ENCODE results near the gene PKN1. TPM values are rescaled to one million over a fixed set of nuclear protein-coding genes. Genes with fewer than 3 reads are reported as not detected.

PKN1 gene
- total and polyA plus RNA-seq, 10 of the 15 experiments (the other 5 are each of a cell fraction or from before 2014, with no cell fraction given), result 1.0 to 189 (median 52.7) TPM

DNA sequence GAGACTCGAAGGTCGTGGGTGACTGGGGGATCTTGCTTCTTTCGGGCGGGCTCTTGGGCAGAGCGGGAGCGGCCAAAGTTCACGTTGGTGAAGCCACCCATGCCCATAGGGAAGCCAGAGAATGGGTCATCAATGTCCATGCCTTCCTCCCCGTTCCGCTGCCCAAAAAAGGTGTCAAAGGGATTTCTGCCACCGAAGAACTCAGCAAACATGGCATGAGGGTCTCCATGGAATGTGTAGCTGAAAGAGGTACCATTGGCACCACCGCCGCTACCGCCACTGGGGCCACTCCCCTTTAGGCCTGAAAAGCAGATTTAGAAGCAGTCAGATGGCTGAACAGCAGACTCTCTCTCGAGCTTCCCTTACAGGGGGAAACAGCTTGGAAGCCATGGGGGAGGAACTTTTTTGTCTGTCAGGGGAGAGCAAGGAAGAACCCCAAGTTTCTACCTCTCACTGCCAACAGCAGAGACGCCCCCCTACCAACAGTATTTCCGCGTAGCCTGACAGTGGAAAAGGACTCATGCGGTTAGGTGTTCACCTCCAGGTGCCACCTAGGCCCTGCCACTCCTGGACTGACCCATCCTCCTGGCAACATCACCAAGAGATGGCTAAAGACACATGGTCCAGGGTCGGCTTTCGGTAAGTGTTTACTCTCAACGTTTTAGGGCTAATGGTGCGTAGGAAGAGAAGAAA lies 83.8 kb downstream of the PKN1 start:
- no TSS peak for BruUV-seq (replicated peaks)
- intact Hi-C loops (cut with micrococcal nuclease; ENCODE audit: unreplicated experiment) (no loop called here), in situ Hi-C loops (cut with MboI) (no loop called here)
- Histone ChIP-seq H2AFZ (ENCODE audit: control insufficient read depth, low read depth, low read length) (no peak overlapping the region), H3K9me3 (replicated peaks; ENCODE audit: control insufficient read depth, insufficient read depth, low read length) (no peaks in the 10 kb centered on the region), H3K4me2 (ENCODE audit: control insufficient read depth, insufficient read depth) (peak overlapping the region; percentile 90), H3K79me2 (ENCODE audit: control insufficient read depth, insufficient read depth, low read length) (peaks cover 30% of the 10 kb centered on the region), H3K4me3 (peak overlapping the region; percentile 95), H3K27me3 (replicated peaks in 1 of 2; ENCODE audit: control insufficient read depth in 2 of 2, insufficient read depth in 2 of 2, low read length in 1 of 2) (no peaks in the 10 kb centered on the region), H3K27ac (ENCODE audit: control insufficient read depth, insufficient read depth) (peak overlapping the region; percentile 88), H4K20me1 (ENCODE audit: control insufficient read depth, insufficient read depth) (peaks cover 3% of the 10 kb centered on the region; the same call in 1 of the 2 replicates), H3K9ac (ENCODE audit: control insufficient read depth, insufficient read depth, low read length) (peak overlapping the region; percentile 80), H3K4me1 (ENCODE audit: control insufficient read depth, insufficient read depth, low read length) (peaks cover 9% of the 10 kb centered on the region), H3K36me3 (ENCODE audit: control insufficient read depth in 2 of 2, insufficient read depth in 2 of 2, low read length in 1 of 2) (peaks cover 3 to 12% of the 10 kb centered on the region in 2 experiments; a peak in 3 of 4 replicates)
- FAIRE-seq (no peak), DNase-seq (ENCODE audit: low read depth, low spot score) (no peak), ATAC-seq (no peak)
- ChIA-PET RAD21 (ENCODE audit: unreplicated experiment) (interaction anchor here (1.1 to 1.9 kb wide), 3 partner anchors 85 to 380 kb away, joined by 3 to 5 read pairs (median 3); partner anchors contain the start of genes ASF1B and PKN1), CTCF (interaction anchor here (1.4 to 4.9 kb wide), 3 partner anchors 11 to 57 kb away, joined by 5 to 41 read pairs (median 9); no protein-coding TSS in a partner anchor), SMC1A (ENCODE audit: uncharacterized antibody, unreplicated experiment) (interaction anchor here (0.8 to 1.4 kb wide), 3 partner anchors 11 to 157 kb away, joined by 4 read pairs; no protein-coding TSS in a partner anchor), POLR2A (interaction anchor here (0.6 to 2.7 kb wide), 4 partner anchors 9 to 82 kb away, joined by 3 to 12 read pairs (median 5); partner anchors contain the start of gene TECR)
- TF ChIP-seq POLR2A (IDR thresholded peaks at IDR 0.05; ENCODE audit: low read depth, low read length) (peak; percentile 65; the same call in 1 of the 2 replicates), BRCA1 (IDR thresholded peaks at IDR 0.05; ENCODE audit: low read depth, low read length) (no peak), MXI1 (IDR thresholded peaks at IDR 0.05; ENCODE audit: low read depth, low read length) (peak; percentile 57; the same call in 1 of the 2 replicates), SRF (IDR thresholded peaks at IDR 0.05; ENCODE audit: low read depth in 2 of 2, low read length in 2 of 2) (no peak), SMAD5 (IDR thresholded peaks at IDR 0.05; ENCODE audit: low read depth) (no peak), WRNIP1 (IDR thresholded peaks at IDR 0.05; ENCODE audit: borderline replicate concordance, low read depth, low read length) (peak; percentile 92; the same call in 1 of the 2 replicates)
- TF ChIP-seq, protein P1, sequence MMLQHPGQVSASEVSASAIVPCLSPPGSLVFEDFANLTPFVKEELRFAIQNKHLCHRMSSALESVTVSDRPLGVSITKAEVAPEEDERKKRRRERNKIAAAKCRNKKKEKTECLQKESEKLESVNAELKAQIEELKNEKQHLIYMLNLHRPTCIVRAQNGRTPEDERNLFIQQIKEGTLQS (IDR thresholded peaks at IDR 0.05; ENCODE audit: borderline replicate concordance, extremely low read depth, low read depth, low read length), result no peak
- TF ChIP-seq, protein P2, sequence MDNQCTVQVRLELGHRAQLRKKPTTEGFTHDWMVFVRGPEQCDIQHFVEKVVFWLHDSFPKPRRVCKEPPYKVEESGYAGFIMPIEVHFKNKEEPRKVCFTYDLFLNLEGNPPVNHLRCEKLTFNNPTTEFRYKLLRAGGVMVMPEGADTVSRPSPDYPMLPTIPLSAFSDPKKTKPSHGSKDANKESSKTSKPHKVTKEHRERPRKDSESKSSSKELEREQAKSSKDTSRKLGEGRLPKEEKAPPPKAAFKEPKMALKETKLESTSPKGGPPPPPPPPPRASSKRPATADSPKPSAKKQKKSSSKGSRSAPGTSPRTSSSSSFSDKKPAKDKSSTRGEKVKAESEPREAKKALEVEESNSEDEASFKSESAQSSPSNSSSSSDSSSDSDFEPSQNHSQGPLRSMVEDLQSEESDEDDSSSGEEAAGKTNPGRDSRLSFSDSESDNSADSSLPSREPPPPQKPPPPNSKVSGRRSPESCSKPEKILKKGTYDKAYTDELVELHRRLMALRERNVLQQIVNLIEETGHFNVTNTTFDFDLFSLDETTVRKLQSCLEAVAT (IDR thresholded peaks at IDR 0.05), result peak; percentile 60; the same call in 1 of the 2 replicates
- TF ChIP-seq, protein P3, sequence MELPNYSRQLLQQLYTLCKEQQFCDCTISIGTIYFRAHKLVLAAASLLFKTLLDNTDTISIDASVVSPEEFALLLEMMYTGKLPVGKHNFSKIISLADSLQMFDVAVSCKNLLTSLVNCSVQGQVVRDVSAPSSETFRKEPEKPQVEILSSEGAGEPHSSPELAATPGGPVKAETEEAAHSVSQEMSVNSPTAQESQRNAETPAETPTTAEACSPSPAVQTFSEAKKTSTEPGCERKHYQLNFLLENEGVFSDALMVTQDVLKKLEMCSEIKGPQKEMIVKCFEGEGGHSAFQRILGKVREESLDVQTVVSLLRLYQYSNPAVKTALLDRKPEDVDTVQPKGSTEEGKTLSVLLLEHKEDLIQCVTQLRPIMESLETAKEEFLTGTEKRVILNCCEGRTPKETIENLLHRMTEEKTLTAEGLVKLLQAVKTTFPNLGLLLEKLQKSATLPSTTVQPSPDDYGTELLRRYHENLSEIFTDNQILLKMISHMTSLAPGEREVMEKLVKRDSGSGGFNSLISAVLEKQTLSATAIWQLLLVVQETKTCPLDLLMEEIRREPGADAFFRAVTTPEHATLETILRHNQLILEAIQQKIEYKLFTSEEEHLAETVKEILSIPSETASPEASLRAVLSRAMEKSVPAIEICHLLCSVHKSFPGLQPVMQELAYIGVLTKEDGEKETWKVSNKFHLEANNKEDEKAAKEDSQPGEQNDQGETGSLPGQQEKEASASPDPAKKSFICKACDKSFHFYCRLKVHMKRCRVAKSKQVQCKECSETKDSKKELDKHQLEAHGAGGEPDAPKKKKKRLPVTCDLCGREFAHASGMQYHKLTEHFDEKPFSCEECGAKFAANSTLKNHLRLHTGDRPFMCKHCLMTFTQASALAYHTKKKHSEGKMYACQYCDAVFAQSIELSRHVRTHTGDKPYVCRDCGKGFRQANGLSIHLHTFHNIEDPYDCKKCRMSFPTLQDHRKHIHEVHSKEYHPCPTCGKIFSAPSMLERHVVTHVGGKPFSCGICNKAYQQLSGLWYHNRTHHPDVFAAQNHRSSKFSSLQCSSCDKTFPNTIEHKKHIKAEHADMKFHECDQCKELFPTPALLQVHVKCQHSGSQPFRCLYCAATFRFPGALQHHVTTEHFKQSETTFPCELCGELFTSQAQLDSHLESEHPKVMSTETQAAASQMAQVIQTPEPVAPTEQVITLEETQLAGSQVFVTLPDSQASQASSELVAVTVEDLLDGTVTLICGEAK (IDR thresholded peaks at IDR 0.05; ENCODE audit: borderline replicate concordance), result no peak
- TF ChIP-seq, protein P4, sequence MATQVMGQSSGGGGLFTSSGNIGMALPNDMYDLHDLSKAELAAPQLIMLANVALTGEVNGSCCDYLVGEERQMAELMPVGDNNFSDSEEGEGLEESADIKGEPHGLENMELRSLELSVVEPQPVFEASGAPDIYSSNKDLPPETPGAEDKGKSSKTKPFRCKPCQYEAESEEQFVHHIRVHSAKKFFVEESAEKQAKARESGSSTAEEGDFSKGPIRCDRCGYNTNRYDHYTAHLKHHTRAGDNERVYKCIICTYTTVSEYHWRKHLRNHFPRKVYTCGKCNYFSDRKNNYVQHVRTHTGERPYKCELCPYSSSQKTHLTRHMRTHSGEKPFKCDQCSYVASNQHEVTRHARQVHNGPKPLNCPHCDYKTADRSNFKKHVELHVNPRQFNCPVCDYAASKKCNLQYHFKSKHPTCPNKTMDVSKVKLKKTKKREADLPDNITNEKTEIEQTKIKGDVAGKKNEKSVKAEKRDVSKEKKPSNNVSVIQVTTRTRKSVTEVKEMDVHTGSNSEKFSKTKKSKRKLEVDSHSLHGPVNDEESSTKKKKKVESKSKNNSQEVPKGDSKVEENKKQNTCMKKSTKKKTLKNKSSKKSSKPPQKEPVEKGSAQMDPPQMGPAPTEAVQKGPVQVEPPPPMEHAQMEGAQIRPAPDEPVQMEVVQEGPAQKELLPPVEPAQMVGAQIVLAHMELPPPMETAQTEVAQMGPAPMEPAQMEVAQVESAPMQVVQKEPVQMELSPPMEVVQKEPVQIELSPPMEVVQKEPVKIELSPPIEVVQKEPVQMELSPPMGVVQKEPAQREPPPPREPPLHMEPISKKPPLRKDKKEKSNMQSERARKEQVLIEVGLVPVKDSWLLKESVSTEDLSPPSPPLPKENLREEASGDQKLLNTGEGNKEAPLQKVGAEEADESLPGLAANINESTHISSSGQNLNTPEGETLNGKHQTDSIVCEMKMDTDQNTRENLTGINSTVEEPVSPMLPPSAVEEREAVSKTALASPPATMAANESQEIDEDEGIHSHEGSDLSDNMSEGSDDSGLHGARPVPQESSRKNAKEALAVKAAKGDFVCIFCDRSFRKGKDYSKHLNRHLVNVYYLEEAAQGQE (IDR thresholded peaks at IDR 0.05; ENCODE audit: low read depth, low read length), result no peak
- 36% methylated on average over 22 of the region's 22 CpGs for WGBS (ENCODE audit: insufficient coverage, insufficient replicate concordance, low lambda C conversion rate, missing lambda C conversion rate)

Measured in GM12878 (cell line).